Astrocyte (in vitro differentiated cells and primary cell): Measurements from ENCODE around the gene SLC29A3. TPM values are rescaled to one million over a fixed set of nuclear protein-coding genes. Genes with fewer than 3 reads are reported as not detected.

Source experiments
- DNase-seq: peaks from one replicate; pipeline ENCODE4 v3.0.0-alpha.2; 2010; ENCODE audit warnings: low read depth
- FAIRE-seq: peaks from 2 replicates; lab custom pipeline; 2011; peaks lifted over from hg19 to GRCh38; lab: Jason Lieb, UNC
- H2AFZ ChIP-seq: 2 replicates; pipeline ENCODE4 v1.6.0; 2012; ENCODE audit warnings: low read depth, low read length, inconsistent platforms
- H3K27ac ChIP-seq: 2 replicates; pipeline ENCODE4 v1.5.1; 2011; ENCODE audit warnings: low read depth, low read length, inconsistent platforms
- H3K27me3 ChIP-seq: 2 replicates; pipeline ENCODE4 v1.6.0; 2011; ENCODE audit warnings: low read length, inconsistent platforms; ENCODE audit not compliant: insufficient read depth
- H3K36me3 ChIP-seq: 2 replicates; pipeline ENCODE4 v1.5.1; 2011; ENCODE audit warnings: low read length, inconsistent platforms; ENCODE audit not compliant: insufficient read depth
- H3K4me1 ChIP-seq: 2 replicates; pipeline ENCODE4 v1.5.1; 2011; ENCODE audit warnings: low read length, inconsistent platforms; ENCODE audit not compliant: insufficient read depth
- H3K4me2 ChIP-seq: 2 replicates; pipeline ENCODE4 v1.6.0; 2012; ENCODE audit warnings: low read length, inconsistent platforms
- H3K4me3 ChIP-seq: 2 replicates; pipeline ENCODE4 v1.5.1; 2011; ENCODE audit warnings: low read depth, mild to moderate bottlenecking, low read length, inconsistent platforms; ENCODE audit not compliant: insufficient read depth
- H3K79me2 ChIP-seq: 2 replicates; pipeline ENCODE4 v1.6.0; 2012; ENCODE audit warnings: mild to moderate bottlenecking, low read length, inconsistent platforms; ENCODE audit not compliant: insufficient read depth
- H3K9ac ChIP-seq: 2 replicates; pipeline ENCODE4 v1.6.0; 2012; ENCODE audit warnings: mild to moderate bottlenecking, low read length, inconsistent platforms
- H3K9me3 ChIP-seq: 2 replicates; pipeline ENCODE4 v1.5.1; 2012; ENCODE audit warnings: low read depth, mild to moderate bottlenecking, low read length, inconsistent platforms; ENCODE audit not compliant: insufficient read depth
- H4K20me1 ChIP-seq: 2 replicates; pipeline ENCODE4 v1.6.0; 2012; ENCODE audit warnings: low read length, inconsistent platforms; ENCODE audit not compliant: insufficient read depth
- H3K27ac Mint-ChIP-seq: one replicate; pipeline ENCODE4 v1.8.0; 2021; ENCODE audit warnings: mild to moderate bottlenecking, mixed read lengths; ENCODE audit not compliant: unreplicated experiment
- H3K27me3 Mint-ChIP-seq: one replicate; pipeline ENCODE4 v1.8.0; 2021; ENCODE audit warnings: low read depth, mixed read lengths; ENCODE audit not compliant: unreplicated experiment
- H3K36me3 Mint-ChIP-seq: one replicate; pipeline ENCODE4 v1.8.0; 2021; ENCODE audit warnings: low read depth, mixed read lengths; ENCODE audit not compliant: unreplicated experiment
- H3K4me1 Mint-ChIP-seq: one replicate; pipeline ENCODE4 v1.8.0; 2021; ENCODE audit warnings: low read depth, mixed read lengths; ENCODE audit not compliant: unreplicated experiment
- H3K4me3 Mint-ChIP-seq: one replicate; pipeline ENCODE4 v1.8.0; 2021; ENCODE audit warnings: mild to moderate bottlenecking, moderate library complexity, mixed read lengths; ENCODE audit not compliant: unreplicated experiment
- H3K9me3 Mint-ChIP-seq: one replicate; pipeline ENCODE4 v1.8.0; 2021; ENCODE audit warnings: mild to moderate bottlenecking, mixed read lengths; ENCODE audit not compliant: unreplicated experiment
- EZH2 ChIP-seq: IDR thresholded peaks from 2 replicates; pipeline ENCODE4 v1.6.1; 2012; ENCODE audit warnings: mild to moderate bottlenecking, low read length, inconsistent platforms; ENCODE audit not compliant: insufficient read depth
- total RNA-seq: library from RNA; stranded (reverse); gene quantifications from 2 replicates; pipeline ENCODE4 v1.2.1, GENCODE V29; 2021
- TF ChIP-seq, protein P1 (sequence below): IDR thresholded peaks from 2 replicates; pipeline ENCODE4 v1.5.1; 2011; ENCODE audit warnings: low read depth, mild to moderate bottlenecking, inconsistent platforms, low read length, moderate library complexity; ENCODE audit not compliant: insufficient read depth

Gene SLC29A3
- total RNA-seq, 1 donor from 2014 or later: 3.4 TPM

DNA sequence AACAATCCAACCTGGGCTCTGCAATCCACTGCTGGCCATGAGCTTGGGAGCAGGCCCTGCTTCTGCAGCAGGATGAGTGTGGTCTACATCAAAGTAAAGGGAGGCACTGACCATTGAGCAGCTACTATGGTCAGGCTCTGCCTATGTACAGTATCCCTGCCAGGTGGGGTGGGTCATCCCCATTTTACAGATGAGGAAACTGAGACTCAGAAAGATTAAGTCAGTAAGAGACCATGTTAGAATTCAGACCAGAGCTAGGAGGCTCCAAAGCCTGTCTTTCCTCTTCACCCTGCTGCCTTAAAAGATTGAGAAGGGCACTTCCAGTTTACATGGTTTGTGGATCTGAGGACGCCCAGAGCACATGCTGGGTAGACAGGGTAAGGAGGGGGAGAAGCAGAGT, 50.5 kb downstream of the SLC29A3 start:
- peaks cover 40% of the 10 kb centered on the region for H3K27me3 Mint-ChIP-seq
- H3K9me3 Mint-ChIP-seq: no peaks in the 10 kb centered on the region
- no peak for DNase-seq
- H3K4me1 Mint-ChIP-seq: peaks cover 11% of the 10 kb centered on the region
- Histone ChIP-seq H3K9me3 (no peaks in the 10 kb centered on the region), H3K79me2 (no peaks in the 10 kb centered on the region), H3K36me3 (no peaks in the 10 kb centered on the region), H4K20me1 (peaks cover under 1% of the 10 kb centered on the region), H3K27me3 (peaks cover 19% of the 10 kb centered on the region), H2AFZ (no peak overlapping the region), H3K4me1 (peaks cover under 1% of the 10 kb centered on the region), H3K27ac (no peak overlapping the region), H3K4me2 (no peak overlapping the region), H3K9ac (no peak overlapping the region), H3K4me3 (no peak overlapping the region)
- FAIRE-seq: no peak
- no peak overlapping the region for H3K4me3 Mint-ChIP-seq
- no peak overlapping the region for H3K27ac Mint-ChIP-seq
- H3K36me3 Mint-ChIP-seq: no peaks in the 10 kb centered on the region
- TF ChIP-seq, protein P1, sequence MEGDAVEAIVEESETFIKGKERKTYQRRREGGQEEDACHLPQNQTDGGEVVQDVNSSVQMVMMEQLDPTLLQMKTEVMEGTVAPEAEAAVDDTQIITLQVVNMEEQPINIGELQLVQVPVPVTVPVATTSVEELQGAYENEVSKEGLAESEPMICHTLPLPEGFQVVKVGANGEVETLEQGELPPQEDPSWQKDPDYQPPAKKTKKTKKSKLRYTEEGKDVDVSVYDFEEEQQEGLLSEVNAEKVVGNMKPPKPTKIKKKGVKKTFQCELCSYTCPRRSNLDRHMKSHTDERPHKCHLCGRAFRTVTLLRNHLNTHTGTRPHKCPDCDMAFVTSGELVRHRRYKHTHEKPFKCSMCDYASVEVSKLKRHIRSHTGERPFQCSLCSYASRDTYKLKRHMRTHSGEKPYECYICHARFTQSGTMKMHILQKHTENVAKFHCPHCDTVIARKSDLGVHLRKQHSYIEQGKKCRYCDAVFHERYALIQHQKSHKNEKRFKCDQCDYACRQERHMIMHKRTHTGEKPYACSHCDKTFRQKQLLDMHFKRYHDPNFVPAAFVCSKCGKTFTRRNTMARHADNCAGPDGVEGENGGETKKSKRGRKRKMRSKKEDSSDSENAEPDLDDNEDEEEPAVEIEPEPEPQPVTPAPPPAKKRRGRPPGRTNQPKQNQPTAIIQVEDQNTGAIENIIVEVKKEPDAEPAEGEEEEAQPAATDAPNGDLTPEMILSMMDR: no peak
- TF ChIP-seq EZH2: no peak

DNA sequence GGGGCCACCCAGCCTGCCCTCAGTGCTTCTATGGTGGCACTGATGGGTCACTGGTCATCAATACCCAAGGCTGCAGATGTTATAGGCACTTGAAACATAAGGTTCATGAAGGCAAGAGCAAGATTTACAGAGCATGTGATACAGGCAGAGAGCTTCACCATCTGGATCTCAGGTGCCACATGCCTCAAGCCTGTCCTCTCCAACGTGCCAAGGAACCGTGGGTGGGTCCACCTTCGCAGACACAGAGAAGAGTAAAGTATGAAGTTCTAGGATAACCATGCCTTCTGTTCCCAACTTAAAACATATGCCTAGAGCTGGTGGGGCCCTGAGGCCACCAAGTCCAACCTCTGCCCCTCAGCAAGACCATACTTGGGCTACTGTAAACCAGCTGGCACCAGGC, 51.0 kb downstream of the SLC29A3 start:
- no peak overlapping the region for H3K4me3 Mint-ChIP-seq
- H2AFZ ChIP-seq: no peak overlapping the region
- peaks cover 44% of the 10 kb centered on the region for H3K27me3 Mint-ChIP-seq
- no peak overlapping the region for H3K9ac ChIP-seq
- H3K4me1 ChIP-seq: no peaks in the 10 kb centered on the region
- no peaks in the 10 kb centered on the region for H3K9me3 ChIP-seq
- no peak overlapping the region for H3K27ac Mint-ChIP-seq
- no peak overlapping the region for H3K4me2 ChIP-seq
- no peak for DNase-seq
- H3K4me1 Mint-ChIP-seq: peaks cover 7% of the 10 kb centered on the region
- no peak overlapping the region for H3K4me3 ChIP-seq
- no peaks in the 10 kb centered on the region for H4K20me1 ChIP-seq
- H3K27ac ChIP-seq: no peak overlapping the region
- no peak for FAIRE-seq
- H3K9me3 Mint-ChIP-seq: no peaks in the 10 kb centered on the region
- no peaks in the 10 kb centered on the region for H3K36me3 Mint-ChIP-seq
- TF ChIP-seq EZH2: no peak
- TF ChIP-seq, protein P1: no peak
- H3K36me3 ChIP-seq: no peaks in the 10 kb centered on the region
- H3K79me2 ChIP-seq: no peaks in the 10 kb centered on the region
- H3K27me3 ChIP-seq: peaks cover 21% of the 10 kb centered on the region

DNA sequence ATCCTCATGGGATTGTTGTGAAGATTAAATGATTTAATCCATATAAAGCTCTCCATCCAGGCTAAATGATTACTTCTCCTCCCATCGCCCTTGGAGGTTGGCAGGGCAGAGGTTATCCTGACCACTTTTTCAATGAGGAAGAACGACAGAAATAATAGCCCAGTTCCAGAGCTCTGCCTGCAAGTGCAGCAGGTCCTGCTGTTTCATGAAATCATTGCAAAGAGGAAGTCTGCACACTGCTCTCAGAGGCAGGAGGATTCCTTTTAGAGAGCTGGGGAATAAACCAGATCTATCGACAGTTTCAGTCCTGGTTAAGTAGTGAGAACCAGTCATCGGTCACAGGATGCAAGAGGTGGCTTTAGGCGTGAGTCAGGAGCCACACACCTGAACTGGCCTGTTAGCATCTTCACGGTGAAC, 52.7 kb downstream of the SLC29A3 start:
- peaks cover 46% of the 10 kb centered on the region for H3K27me3 Mint-ChIP-seq
- no peak overlapping the region for H3K4me3 ChIP-seq
- H3K27ac Mint-ChIP-seq: no peak overlapping the region
- H3K36me3 ChIP-seq: no peaks in the 10 kb centered on the region
- H3K4me1 ChIP-seq: no peaks in the 10 kb centered on the region
- peaks cover 21% of the 10 kb centered on the region for H3K27me3 ChIP-seq
- no peak overlapping the region for H3K4me2 ChIP-seq
- H3K4me1 Mint-ChIP-seq: peaks cover 6% of the 10 kb centered on the region
- no peak for TF ChIP-seq EZH2
- TF ChIP-seq, protein P1: no peak
- H3K4me3 Mint-ChIP-seq: no peak overlapping the region
- FAIRE-seq (no peak), DNase-seq (no peak)
- no peaks in the 10 kb centered on the region for H3K36me3 Mint-ChIP-seq
- no peaks in the 10 kb centered on the region for H3K9me3 Mint-ChIP-seq
- no peaks in the 10 kb centered on the region for H4K20me1 ChIP-seq
- H3K79me2 ChIP-seq: no peaks in the 10 kb centered on the region
- no peaks in the 10 kb centered on the region for H3K9me3 ChIP-seq
- H3K9ac ChIP-seq: no peak overlapping the region
- no peak overlapping the region for H2AFZ ChIP-seq
- H3K27ac ChIP-seq: no peak overlapping the region
